IMR-90 (cell line): ENCODE results near the gene INPP5F.

ENCODE experiments used
- CEBPB ChIP-seq: IDR thresholded peaks from 2 replicates; pipeline ENCODE4 v1.6.1; 2012; ENCODE audit warnings: low read depth, low read length, improper control_type of control experiment
- CTCF ChIP-seq: conservative IDR thresholded peaks from 2 replicates; pipeline ENCODE4 v1.5.1; 2012; ENCODE audit warnings: mild to moderate bottlenecking, low read depth, low read length, improper control_type of control experiment
- FOS ChIP-seq: fragments of 150-350 bp; IDR thresholded peaks from 2 replicates; pipeline ENCODE4 v1.6.1; 2016; ENCODE audit warnings: low read depth, low read length
- MAFK ChIP-seq: IDR thresholded peaks from 2 replicates; pipeline ENCODE4 v1.6.1; 2012; ENCODE audit warnings: low read depth, low read length, improper control_type of control experiment
- MAZ ChIP-seq: IDR thresholded peaks from 2 replicates; pipeline ENCODE4 v1.6.1; 2012; ENCODE audit warnings: low read depth, mild to moderate bottlenecking, low read length, improper control_type of control experiment, moderate library complexity, borderline replicate concordance
- POLR2A ChIP-seq: IDR thresholded peaks from 2 replicates; pipeline ENCODE4 v1.6.1; 2012; ENCODE audit warnings: mild to moderate bottlenecking, low read depth, low read length
- RAD21 ChIP-seq: IDR thresholded peaks from 2 replicates; pipeline ENCODE4 v1.6.1; 2012; ENCODE audit warnings: low read length, improper control_type of control experiment
- RCOR1 ChIP-seq: IDR thresholded peaks from 2 replicates; pipeline ENCODE4 v1.6.1; 2012; ENCODE audit warnings: mild to moderate bottlenecking, low read length, improper control_type of control experiment; ENCODE audit not compliant: insufficient replicate concordance
- RFX5 ChIP-seq: IDR thresholded peaks from 2 replicates; pipeline ENCODE4 v1.8.0; 2012; ENCODE audit warnings: low read depth, mild to moderate bottlenecking, low read length, moderate library complexity
- SMC3 ChIP-seq: fragments of 150-350 bp; IDR thresholded peaks from 2 replicates; pipeline ENCODE4 v1.6.1; 2016; ENCODE audit warnings: low read depth, mild to moderate bottlenecking, antibody characterized with exemption, low read length, moderate library complexity
- TF ChIP-seq, protein P1 (sequence below): fragments of 150-350 bp; IDR thresholded peaks from 2 replicates; pipeline ENCODE4 v1.6.1; 2017; ENCODE audit warnings: mild to moderate bottlenecking, antibody characterized with exemption, low read length, low read depth

DNA sequence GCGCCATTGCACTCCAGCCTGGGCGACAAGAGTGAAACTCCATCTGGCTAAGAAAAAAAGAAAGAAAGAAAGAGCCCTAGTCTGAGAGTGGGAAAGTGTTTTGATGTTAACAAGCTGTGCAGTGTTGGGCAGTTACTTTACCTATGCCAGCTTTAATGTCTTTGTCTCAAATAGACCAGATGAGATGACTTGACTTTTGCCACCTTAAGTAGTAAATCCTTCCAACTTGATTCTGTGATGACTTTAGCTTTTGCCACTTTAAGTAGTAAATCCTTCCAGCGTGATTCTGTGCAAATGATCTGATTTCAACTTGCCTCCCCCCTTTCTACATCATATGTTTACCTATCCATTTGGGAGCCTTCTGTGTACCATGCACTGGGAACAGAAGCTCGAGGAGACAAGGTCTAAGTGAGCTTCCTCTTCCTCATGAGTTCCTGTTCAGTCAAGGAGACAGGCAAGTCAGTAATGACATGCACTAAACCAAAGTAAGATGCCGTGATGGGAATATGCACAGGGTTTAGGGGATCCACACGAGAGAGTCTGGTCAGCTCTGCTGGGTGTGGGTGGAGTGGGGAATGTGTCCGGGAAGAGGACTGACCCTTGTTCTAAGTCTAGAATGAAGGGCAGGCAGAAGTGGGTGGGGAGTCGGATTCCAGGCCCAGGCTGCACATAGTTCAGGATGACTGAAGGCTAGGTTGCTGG, 17.2 kb downstream of the INPP5F start:
- TF ChIP-seq CTCF = no peak
- no peak for TF ChIP-seq CEBPB
- no peak for TF ChIP-seq POLR2A
- TF ChIP-seq, protein P1, sequence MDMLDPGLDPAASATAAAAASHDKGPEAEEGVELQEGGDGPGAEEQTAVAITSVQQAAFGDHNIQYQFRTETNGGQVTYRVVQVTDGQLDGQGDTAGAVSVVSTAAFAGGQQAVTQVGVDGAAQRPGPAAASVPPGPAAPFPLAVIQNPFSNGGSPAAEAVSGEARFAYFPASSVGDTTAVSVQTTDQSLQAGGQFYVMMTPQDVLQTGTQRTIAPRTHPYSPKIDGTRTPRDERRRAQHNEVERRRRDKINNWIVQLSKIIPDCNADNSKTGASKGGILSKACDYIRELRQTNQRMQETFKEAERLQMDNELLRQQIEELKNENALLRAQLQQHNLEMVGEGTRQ = no peak
- no peak for TF ChIP-seq RCOR1
- no peak for TF ChIP-seq SMC3
- TF ChIP-seq RFX5 = no peak
- TF ChIP-seq FOS = no peak
- no peak for TF ChIP-seq RAD21
- no peak for TF ChIP-seq MAZ
- no peak for TF ChIP-seq MAFK
